22Rv1 (cell line): ENCODE data around the gene APIP.

Experiments used
- H3K27ac ChIP-seq: fragments of 450-650 bp; 2 replicates; pipeline ENCODE4 v1.5.1; 2017
- ZFX ChIP-seq: fragments of 450-650 bp; IDR thresholded peaks from 2 replicates; pipeline ENCODE4 v1.6.1; 2017; ENCODE audit warnings: antibody characterized with exemption, borderline replicate concordance
- TF ChIP-seq, protein P1 (sequence below): fragments of 450-650 bp; IDR thresholded peaks from 2 replicates; pipeline ENCODE4 v1.5.1; 2017; ENCODE audit warnings: mild to moderate bottlenecking

Gene APIP

GRCh38 chr11:34839969-34840368 is 76.2 kb downstream of the APIP start:
- H3K27ac ChIP-seq: no peak overlapping the region
- TF ChIP-seq, protein P1, sequence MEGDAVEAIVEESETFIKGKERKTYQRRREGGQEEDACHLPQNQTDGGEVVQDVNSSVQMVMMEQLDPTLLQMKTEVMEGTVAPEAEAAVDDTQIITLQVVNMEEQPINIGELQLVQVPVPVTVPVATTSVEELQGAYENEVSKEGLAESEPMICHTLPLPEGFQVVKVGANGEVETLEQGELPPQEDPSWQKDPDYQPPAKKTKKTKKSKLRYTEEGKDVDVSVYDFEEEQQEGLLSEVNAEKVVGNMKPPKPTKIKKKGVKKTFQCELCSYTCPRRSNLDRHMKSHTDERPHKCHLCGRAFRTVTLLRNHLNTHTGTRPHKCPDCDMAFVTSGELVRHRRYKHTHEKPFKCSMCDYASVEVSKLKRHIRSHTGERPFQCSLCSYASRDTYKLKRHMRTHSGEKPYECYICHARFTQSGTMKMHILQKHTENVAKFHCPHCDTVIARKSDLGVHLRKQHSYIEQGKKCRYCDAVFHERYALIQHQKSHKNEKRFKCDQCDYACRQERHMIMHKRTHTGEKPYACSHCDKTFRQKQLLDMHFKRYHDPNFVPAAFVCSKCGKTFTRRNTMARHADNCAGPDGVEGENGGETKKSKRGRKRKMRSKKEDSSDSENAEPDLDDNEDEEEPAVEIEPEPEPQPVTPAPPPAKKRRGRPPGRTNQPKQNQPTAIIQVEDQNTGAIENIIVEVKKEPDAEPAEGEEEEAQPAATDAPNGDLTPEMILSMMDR: no peak
- no peak for TF ChIP-seq ZFX

GRCh38 chr11:34836958-34837856 is 79.0 kb downstream of the APIP start:
- no peak overlapping the region for H3K27ac ChIP-seq
- no peak for TF ChIP-seq ZFX
- TF ChIP-seq, protein P1: no peak

- no peak overlapping the region for H3K27ac ChIP-seq
- no peak for TF ChIP-seq ZFX
- TF ChIP-seq, protein P1: no peak
Observed at GRCh38 chr11:34833602-34834001, 82.6 kb downstream of the APIP start.
